Neutrophil (primary cell): Measurements from ENCODE around the gene SHB.

Experiments used
- H3K27ac ChIP-seq: fragments of 200-600 bp; sonication (generic); 2 replicates; pipeline ENCODE4 v1.5.1; 2016; ENCODE audit warnings: mild to moderate bottlenecking, moderate library complexity
- H3K27me3 ChIP-seq: fragments of 200-600 bp; sonication (generic); 2 replicates; pipeline ENCODE4 v1.6.0; 2016; ENCODE audit warnings: mild to moderate bottlenecking
- H3K36me3 ChIP-seq: fragments of 200-600 bp; sonication (generic); 2 replicates; pipeline ENCODE4 v1.5.1; 2017
- H3K4me1 ChIP-seq, 2 experiments: fragments of 200-600 bp in 1 of 2; sonication (generic) in 1 of 2; 1 replicate in 1 of 2; 2 replicates in 1 of 2; pipeline versions ENCODE4 v1.5.1 to v1.6.1; 2013 to 2016; ENCODE audit warnings: low read depth in 1 of 2, low read length in 1 of 2, mild to moderate bottlenecking in 1 of 2, moderate library complexity in 1 of 2; ENCODE audit not compliant: control insufficient read depth in 1 of 2, insufficient read depth in 1 of 2
- H3K4me3 ChIP-seq, 2 experiments: fragments of 200-600 bp in 1 of 2; sonication (generic) in 1 of 2; 1 replicate in 1 of 2; 2 replicates in 1 of 2; pipeline ENCODE4 v1.5.1; 2013 to 2016; ENCODE audit warnings: low read depth in 1 of 2, low read length in 1 of 2, mild to moderate bottlenecking in 1 of 2, moderate library complexity in 1 of 2
- H3K9me3 ChIP-seq: fragments of 200-600 bp; sonication (generic); 2 replicates; pipeline ENCODE4 v1.5.1; 2016
- CTCF ChIP-seq: fragments of 200-600 bp; sonication (generic); IDR thresholded peaks from 2 replicates; pipeline ENCODE4 v1.5.1; 2016; ENCODE audit warnings: antibody characterized with exemption

Gene SHB

GRCh38 chr9:38086496-38086895 is 17.5 kb upstream of the SHB start:
- H3K4me3 ChIP-seq = no peak overlapping the region
- H3K9me3 ChIP-seq = no peaks in the 10 kb centered on the region
- H3K27me3 ChIP-seq = peaks cover 21% of the 10 kb centered on the region
- H3K27ac ChIP-seq = no peak overlapping the region
- TF ChIP-seq CTCF = no peak
- H3K36me3 ChIP-seq = no peaks in the 10 kb centered on the region
- H3K4me1 ChIP-seq = peaks cover 29 to 34% of the 10 kb centered on the region in 2 experiments

GRCh38 chr9:38085308-38085707 is 16.3 kb upstream of the SHB start:
- peaks cover 33% of the 10 kb centered on the region for H3K27me3 ChIP-seq
- no peaks in the 10 kb centered on the region for H3K9me3 ChIP-seq
- H3K4me1 ChIP-seq = peaks cover 29 to 36% of the 10 kb centered on the region in 2 experiments
- no peak for TF ChIP-seq CTCF
- H3K36me3 ChIP-seq = no peaks in the 10 kb centered on the region
- no peak overlapping the region for H3K4me3 ChIP-seq
- no peak overlapping the region for H3K27ac ChIP-seq

GRCh38 chr9:38084556-38084880 is 15.5 kb upstream of the SHB start:
- TF ChIP-seq CTCF = no peak
- Histone ChIP-seq H3K4me3 (no peak overlapping the region), H3K27me3 (peaks cover 39% of the 10 kb centered on the region), H3K36me3 (no peaks in the 10 kb centered on the region), H3K27ac (no peak overlapping the region), H3K9me3 (no peaks in the 10 kb centered on the region), H3K4me1 (peaks cover 29 to 36% of the 10 kb centered on the region in 2 experiments)

- Histone ChIP-seq H3K27me3 (peaks cover 40% of the 10 kb centered on the region), H3K27ac (no peak overlapping the region), H3K9me3 (no peaks in the 10 kb centered on the region), H3K36me3 (no peaks in the 10 kb centered on the region), H3K4me1 (peaks cover 29 to 36% of the 10 kb centered on the region in 2 experiments), H3K4me3 (no peak overlapping the region)
- TF ChIP-seq CTCF = no peak
Measured at GRCh38 chr9:38083858-38084555, 15.0 kb upstream of the SHB start.

- no peak for TF ChIP-seq CTCF
- H3K4me1 ChIP-seq = peaks cover 29 to 36% of the 10 kb centered on the region in 2 experiments
Measured at GRCh38 chr9:38082446-38083287, 13.6 kb upstream of the SHB start.

More at GRCh38 chr9:38082446-38083287, 13.6 kb upstream of the SHB start:
- Histone ChIP-seq H3K27me3 (peaks cover 54% of the 10 kb centered on the region), H3K27ac (no peak overlapping the region), H3K4me3 (no peak overlapping the region), H3K9me3 (no peaks in the 10 kb centered on the region), H3K36me3 (no peaks in the 10 kb centered on the region)
